Trophoblast cell (in vitro differentiated cells and primary cell): ENCODE measurements around the gene HMOX1.

ENCODE experiments used
- DNase-seq, 2 donors: peaks; one replicate each; pipeline ENCODE4 v3.0.0-alpha.2; 2016
- H2AFZ ChIP-seq: 2 replicates; pipeline ENCODE4 v1.6.1; 2013; ENCODE audit warnings: low read length, moderate library complexity, mild to moderate bottlenecking; ENCODE audit not compliant: insufficient read depth, poor library complexity
- H2AK5ac ChIP-seq: 2 replicates; pipeline ENCODE4 v1.6.1; 2013; ENCODE audit warnings: mild to moderate bottlenecking, low read length
- H2BK120ac ChIP-seq: 2 replicates; pipeline ENCODE4 v1.6.1; 2013; ENCODE audit warnings: low read length, mild to moderate bottlenecking, moderate library complexity; ENCODE audit not compliant: insufficient read depth, poor library complexity
- H2BK12ac ChIP-seq: 2 replicates; pipeline ENCODE4 v1.6.1; 2013; ENCODE audit warnings: mild to moderate bottlenecking, low read length, moderate library complexity
- H2BK5ac ChIP-seq: 2 replicates; pipeline ENCODE4 v1.6.1; 2013; ENCODE audit warnings: low read length, low read depth, moderate library complexity, mild to moderate bottlenecking; ENCODE audit not compliant: poor library complexity
- H3K14ac ChIP-seq: 2 replicates; pipeline ENCODE4 v1.6.1; 2013; ENCODE audit warnings: mild to moderate bottlenecking, low read length
- H3K18ac ChIP-seq: 2 replicates; pipeline ENCODE4 v1.6.1; 2013; ENCODE audit warnings: mild to moderate bottlenecking, low read length
- H3K23ac ChIP-seq: 2 replicates; pipeline ENCODE4 v1.6.1; 2013; ENCODE audit warnings: low read length
- H3K27ac ChIP-seq: 2 replicates; pipeline ENCODE4 v1.5.1; 2013; ENCODE audit warnings: low read depth, mild to moderate bottlenecking, inconsistent platforms, low read length, moderate library complexity
- H3K27me3 ChIP-seq: 2 replicates; pipeline ENCODE4 v1.6.1; 2013; ENCODE audit warnings: inconsistent platforms, mild to moderate bottlenecking, low read length, moderate library complexity; ENCODE audit not compliant: insufficient read depth
- H3K36me3 ChIP-seq, 2 experiments: 1 replicate in 1 of 2; 2 replicates in 1 of 2; pipeline ENCODE4 v1.6.1; 2013; ENCODE audit warnings: low read length in 2 of 2, mild to moderate bottlenecking in 2 of 2, moderate library complexity in 1 of 2; ENCODE audit not compliant: insufficient read depth in 2 of 2, control insufficient read depth in 1 of 2
- H3K4ac ChIP-seq: 2 replicates; pipeline ENCODE4 v1.6.1; 2013; ENCODE audit warnings: low read depth, mild to moderate bottlenecking, low read length, moderate library complexity
- H3K4me1 ChIP-seq, 2 experiments: 1 replicate in 1 of 2; 2 replicates in 1 of 2; pipeline ENCODE4 v1.6.1; 2013; ENCODE audit warnings: low read length in 2 of 2, mild to moderate bottlenecking in 2 of 2, moderate library complexity in 1 of 2; ENCODE audit not compliant: insufficient read depth in 2 of 2, control insufficient read depth in 1 of 2
- H3K4me2 ChIP-seq: 2 replicates; pipeline ENCODE4 v1.6.1; 2013; ENCODE audit warnings: inconsistent platforms, mild to moderate bottlenecking, low read length, moderate library complexity
- H3K4me3 ChIP-seq: 2 replicates; pipeline ENCODE4 v1.5.1; 2013; ENCODE audit warnings: mild to moderate bottlenecking, low read depth, low read length, inconsistent platforms
- H3K79me1 ChIP-seq: one replicate; pipeline ENCODE4 v1.6.1; 2013; ENCODE audit warnings: low read length
- H3K79me2 ChIP-seq: 2 replicates; pipeline ENCODE4 v1.6.1; 2013; ENCODE audit warnings: low read length, mild to moderate bottlenecking; ENCODE audit not compliant: control insufficient read depth, insufficient read depth, poor library complexity
- H3K9ac ChIP-seq: 2 replicates; pipeline ENCODE4 v1.6.1; 2013; ENCODE audit warnings: mild to moderate bottlenecking, low read length
- H3K9me3 ChIP-seq: 2 replicates; pipeline ENCODE4 v1.6.1; 2013; ENCODE audit warnings: low read depth, mild to moderate bottlenecking, control low read depth, inconsistent platforms, low read length; ENCODE audit not compliant: insufficient read depth
- H4K12ac ChIP-seq: 2 replicates; pipeline ENCODE4 v1.6.1; 2013; ENCODE audit warnings: low read depth, mild to moderate bottlenecking, low read length, moderate library complexity
- H4K8ac ChIP-seq: 2 replicates; pipeline ENCODE4 v1.6.1; 2013; ENCODE audit warnings: low read depth, mild to moderate bottlenecking, low read length, moderate library complexity
- H4K91ac ChIP-seq: one replicate; pipeline ENCODE4 v1.6.1; 2013; ENCODE audit warnings: low read depth, mild to moderate bottlenecking, low read length, moderate library complexity
- WGBS: extraction: QIAGEN DNeasy Blood & Tissue Kit; methylation state at CpG from one replicate; pipeline ENCODE4 v1.1.7; 2013; ENCODE audit warnings: missing lambda C conversion rate; ENCODE audit not compliant: insufficient read length, insufficient coverage; ENCODE audit errors: extremely low coverage; 5-methylcytosine and 5-hydroxymethylcytosine counted together

HMOX1 gene

GRCh38 chr22:35431483-35432227, 50.8 kb downstream of the HMOX1 start:
- Histone ChIP-seq H2BK12ac (no peak overlapping the region), H3K4me2 (no peak overlapping the region), H2BK5ac (no peak overlapping the region), H3K79me1 (no peaks in the 10 kb centered on the region), H3K23ac (no peak overlapping the region), H3K4me1 (peaks cover 0 to 3% of the 10 kb centered on the region in 2 experiments), H3K27me3 (no peaks in the 10 kb centered on the region), H2AFZ (no peak overlapping the region), H3K4ac (no peak overlapping the region), H3K4me3 (no peak overlapping the region), H2AK5ac (no peak overlapping the region), H3K27ac (no peak overlapping the region), H3K79me2 (no peaks in the 10 kb centered on the region), H3K9ac (no peak overlapping the region), H3K18ac (no peak overlapping the region), H4K91ac (no peak overlapping the region), H2BK120ac (no peak overlapping the region), H4K12ac (no peak overlapping the region), H3K9me3 (peaks cover 12% of the 10 kb centered on the region), H4K8ac (no peak overlapping the region), H3K36me3 (peaks cover 22 to 28% of the 10 kb centered on the region in 2 experiments), H3K14ac (no peak overlapping the region)
- DNase-seq: no peak
- WGBS: no CpG with 5 or more reads among the region's 12 CpGs

GRCh38 chr22:35432228-35432905, 51.5 kb downstream of the HMOX1 start:
- Histone ChIP-seq H3K27ac (no peak overlapping the region), H2BK12ac (no peak overlapping the region), H3K14ac (no peak overlapping the region), H2BK5ac (no peak overlapping the region), H3K9ac (no peak overlapping the region), H3K36me3 (peaks cover 22 to 28% of the 10 kb centered on the region in 2 experiments), H2BK120ac (no peak overlapping the region), H3K23ac (no peak overlapping the region), H2AK5ac (no peak overlapping the region), H3K18ac (no peak overlapping the region), H4K12ac (no peak overlapping the region), H3K9me3 (peaks cover 12% of the 10 kb centered on the region), H3K4me2 (no peak overlapping the region), H4K91ac (no peak overlapping the region), H3K79me1 (no peaks in the 10 kb centered on the region), H3K27me3 (no peaks in the 10 kb centered on the region), H4K8ac (no peak overlapping the region), H3K4me1 (peaks cover 0 to 3% of the 10 kb centered on the region in 2 experiments), H2AFZ (no peak overlapping the region), H3K4me3 (no peak overlapping the region), H3K79me2 (no peaks in the 10 kb centered on the region), H3K4ac (no peak overlapping the region)
- DNase-seq: no peak
- no CpG with 5 or more reads among the region's 13 CpGs for WGBS

GRCh38 chr22:35434061-35434710, 53.3 kb downstream of the HMOX1 start:
- Histone ChIP-seq H3K4me2 (no peak overlapping the region), H3K36me3 (peaks cover 22 to 26% of the 10 kb centered on the region in 2 experiments), H2BK120ac (no peak overlapping the region), H3K9me3 (peaks cover 12% of the 10 kb centered on the region), H3K9ac (no peak overlapping the region), H2BK12ac (no peak overlapping the region), H4K91ac (no peak overlapping the region), H3K79me2 (no peaks in the 10 kb centered on the region), H3K79me1 (no peaks in the 10 kb centered on the region), H2AFZ (no peak overlapping the region), H3K14ac (no peak overlapping the region), H3K27ac (no peak overlapping the region), H3K4me3 (peak overlapping the region; percentile 29), H3K18ac (no peak overlapping the region), H3K27me3 (no peaks in the 10 kb centered on the region), H2BK5ac (no peak overlapping the region), H3K23ac (no peak overlapping the region), H2AK5ac (no peak overlapping the region), H3K4me1 (peaks cover 0 to 3% of the 10 kb centered on the region in 2 experiments), H4K12ac (no peak overlapping the region), H3K4ac (no peak overlapping the region), H4K8ac (no peak overlapping the region)
- DNase-seq: peak; percentile 30 to 63
- no CpG with 5 or more reads among the region's 5 CpGs for WGBS

GRCh38 chr22:35435201-35435740, 54.4 kb downstream of the HMOX1 start:
- H2BK12ac ChIP-seq: no peak overlapping the region
- H3K36me3 ChIP-seq: peaks cover 22 to 26% of the 10 kb centered on the region in 2 experiments
- no peak overlapping the region for H3K23ac ChIP-seq
- H2BK120ac ChIP-seq: no peak overlapping the region
- peaks cover 12% of the 10 kb centered on the region for H3K9me3 ChIP-seq
- no peak for DNase-seq
- H3K79me1 ChIP-seq: no peaks in the 10 kb centered on the region
- H2BK5ac ChIP-seq: no peak overlapping the region
- no peak overlapping the region for H2AK5ac ChIP-seq
- no peak overlapping the region for H4K12ac ChIP-seq
- no peak overlapping the region for H3K4ac ChIP-seq
- H3K4me1 ChIP-seq: peaks cover 0 to 3% of the 10 kb centered on the region in 2 experiments
- no peak overlapping the region for H2AFZ ChIP-seq
- peak overlapping the region; percentile 15 for H3K4me3 ChIP-seq
- H4K91ac ChIP-seq: no peak overlapping the region
- H4K8ac ChIP-seq: no peak overlapping the region
- no peaks in the 10 kb centered on the region for H3K27me3 ChIP-seq
- H3K27ac ChIP-seq: no peak overlapping the region
- no peaks in the 10 kb centered on the region for H3K79me2 ChIP-seq
- no peak overlapping the region for H3K18ac ChIP-seq
- H3K4me2 ChIP-seq: no peak overlapping the region
- no peak overlapping the region for H3K14ac ChIP-seq
- WGBS: no CpG with 5 or more reads among the region's 8 CpGs
- H3K9ac ChIP-seq: no peak overlapping the region
